GM21423 (cell line): ENCODE results near the gene VWA5A.

ENCODE experiments used
- ATAC-seq: cut with Tn5 transposase; IDR thresholded peaks from one replicate; pipeline ENCODE4 v1.9.1; 2021; ENCODE audit warnings: mild to moderate bottlenecking, moderate library complexity; ENCODE audit not compliant: unreplicated experiment

The VWA5A gene

GRCh38 chr11:124114942-124115781, at the start of gene VWA5A:
Gene VWA5A (plus strand): TSS chr11:124115450. CDS start chr11:124117512, 2,062 bp downstream.
- peak; percentile 100 for ATAC-seq

GRCh38 chr11:124068601-124069110, 46.6 kb upstream of the VWA5A start:
- ATAC-seq = no peak

- peak; percentile 71 for ATAC-seq
Observed at GRCh38 chr11:124069429-124070401, 45.5 kb upstream of the VWA5A start.

GRCh38 chr11:124070915-124071622, 44.2 kb upstream of the VWA5A start:
- ATAC-seq = peak; percentile 90

- ATAC-seq = no peak
Observed at GRCh38 chr11:124071623-124071948, 43.7 kb upstream of the VWA5A start.

- no peak for ATAC-seq
Observed at GRCh38 chr11:124072147-124072546, 43.1 kb upstream of the VWA5A start.

- no peak for ATAC-seq
Observed at GRCh38 chr11:124074554-124074953, 40.7 kb upstream of the VWA5A start.

GRCh38 chr11:124075492-124075840, 39.8 kb upstream of the VWA5A start:
- no peak for ATAC-seq

GRCh38 chr11:124075841-124076651, 39.2 kb upstream of the VWA5A start:
- ATAC-seq = peak; percentile 71

GRCh38 chr11:124077266-124077665, 38.0 kb upstream of the VWA5A start:
- ATAC-seq = no peak

- ATAC-seq = no peak
Observed at GRCh38 chr11:124078591-124078990, 36.7 kb upstream of the VWA5A start.

- no peak for ATAC-seq
Observed at GRCh38 chr11:124079631-124080326, 35.5 kb upstream of the VWA5A start.

GRCh38 chr11:124080327-124081001, 34.8 kb upstream of the VWA5A start:
- ATAC-seq = no peak

GRCh38 chr11:124081483-124081882, 33.8 kb upstream of the VWA5A start:
- no peak for ATAC-seq

GRCh38 chr11:124082371-124082770, 32.9 kb upstream of the VWA5A start:
- no peak for ATAC-seq

- no peak for ATAC-seq
Observed at GRCh38 chr11:124085583-124085982, 29.7 kb upstream of the VWA5A start.

GRCh38 chr11:124085997-124086846, 29.0 kb upstream of the VWA5A start:
- ATAC-seq = no peak

GRCh38 chr11:124090996-124091395, 24.3 kb upstream of the VWA5A start:
- no peak for ATAC-seq
